Transverse colon (tissue), 4 donors: ENCODE data around the gene SNN. TPM values are rescaled to one million over a fixed set of nuclear protein-coding genes. Genes with fewer than 3 reads are reported as not detected.

Source experiments
- DNase-seq: peaks from one replicate; pipeline ENCODE4 v3.0.0-alpha.2; 2019
- H3K27ac ChIP-seq, 4 donors: fragments of 200-600 bp; sonication (generic); 2 replicates each; pipeline ENCODE4 v1.5.1; 2016 to 2018; ENCODE audit warnings: inconsistent platforms in 4 of 4
- H3K27me3 ChIP-seq: fragments of 200-600 bp; sonication (generic); 2 replicates; pipeline ENCODE4 v1.5.1; 2017; ENCODE audit warnings: inconsistent platforms
- H3K36me3 ChIP-seq, 4 donors: fragments of 200-600 bp; sonication (generic); 2 replicates each; pipeline ENCODE4 v1.5.1; 2017 to 2019; ENCODE audit warnings: inconsistent platforms in 4 of 4
- H3K4me1 ChIP-seq, 4 donors: fragments of 200-600 bp; sonication (generic); 2 replicates each; pipeline ENCODE4 v1.5.1; 2017 to 2020; ENCODE audit warnings: inconsistent platforms in 4 of 4
- H3K4me3 ChIP-seq, 4 donors: fragments of 200-600 bp; sonication (generic); 1 replicate in 1 of 4; 2 replicates in 3 of 4; pipeline versions ENCODE4 v1.5.1 to v1.6.1; 2017 to 2019; ENCODE audit warnings: inconsistent platforms in 4 of 4
- H3K9me3 ChIP-seq, 2 donors: fragments of 200-600 bp; sonication (generic); 2 replicates each; pipeline ENCODE4 v1.5.1; 2017 to 2019; ENCODE audit warnings: inconsistent platforms in 2 of 2
- EP300 ChIP-seq: sonication (generic); formaldehyde crosslinking; IDR thresholded peaks from one replicate; pipeline ENCODE4 v1.6.1; 2017; ENCODE audit warnings: antibody characterized with exemption, low read depth
- POLR2A ChIP-seq: fragments of 450-650 bp; IDR thresholded peaks from one replicate; pipeline ENCODE4 v1.6.1; 2016; ENCODE audit warnings: antibody characterized with exemption, mild to moderate bottlenecking, moderate library complexity
- POLR2AphosphoS5 ChIP-seq, 3 donors: sonication (generic); formaldehyde crosslinking; IDR thresholded peaks; one replicate each; pipeline ENCODE4 v1.6.1; 2016; ENCODE audit warnings: antibody characterized with exemption in 3 of 3
- WGBS, 2 donors: methylation state at CpG; one replicate each; pipeline ENCODE4 v1.1.5; 2018; ENCODE audit warnings: low coverage in 1 of 2; 5-methylcytosine and 5-hydroxymethylcytosine counted together
- in situ Hi-C, 4 donors: fragments of 200-750 bp; cut with MboI; loops; one replicate each; pipeline versions ENCODE4 v1.15.0 to v1.15.1; 2017; ENCODE audit warnings: low sequenced_read_pairs in 3 of 4, low pct_ligation_motif_present in 1 of 4, low pct_unique_long_range_greater_than_20kb in 1 of 4
- intact Hi-C: fragments of 100-400 bp; cut with DNase I; formaldehyde crosslinking; loops from one replicate; pipeline ENCODE4 v1.15.1; 2023; ENCODE audit warnings: low total_unique reads
- total RNA-seq, 4 donors: library from RNA; depleted of rRNA; stranded (reverse); fragments of >200 nt; gene quantifications; one replicate each; pipeline ENCODE4 v1.1.0, GENCODE V29; 2016
- TF ChIP-seq, protein P1 (sequence below), 5 experiments: fragments of 200-600 bp in 3 of 5; fragments of 450-650 bp in 2 of 5; sonication (generic) in 3 of 5; IDR thresholded peaks; 1 replicate in 2 of 5; 2 replicates in 3 of 5; pipeline ENCODE4 v1.5.1; 2016 to 2017; ENCODE audit warnings: antibody characterized with exemption in 5 of 5, inconsistent platforms in 3 of 5, mild to moderate bottlenecking in 2 of 5, moderate library complexity in 1 of 5

Gene SNN
- total RNA-seq, 4 donors from 2014 or later, result 4.9 to 12.3 (median 8.6) TPM

DNA sequence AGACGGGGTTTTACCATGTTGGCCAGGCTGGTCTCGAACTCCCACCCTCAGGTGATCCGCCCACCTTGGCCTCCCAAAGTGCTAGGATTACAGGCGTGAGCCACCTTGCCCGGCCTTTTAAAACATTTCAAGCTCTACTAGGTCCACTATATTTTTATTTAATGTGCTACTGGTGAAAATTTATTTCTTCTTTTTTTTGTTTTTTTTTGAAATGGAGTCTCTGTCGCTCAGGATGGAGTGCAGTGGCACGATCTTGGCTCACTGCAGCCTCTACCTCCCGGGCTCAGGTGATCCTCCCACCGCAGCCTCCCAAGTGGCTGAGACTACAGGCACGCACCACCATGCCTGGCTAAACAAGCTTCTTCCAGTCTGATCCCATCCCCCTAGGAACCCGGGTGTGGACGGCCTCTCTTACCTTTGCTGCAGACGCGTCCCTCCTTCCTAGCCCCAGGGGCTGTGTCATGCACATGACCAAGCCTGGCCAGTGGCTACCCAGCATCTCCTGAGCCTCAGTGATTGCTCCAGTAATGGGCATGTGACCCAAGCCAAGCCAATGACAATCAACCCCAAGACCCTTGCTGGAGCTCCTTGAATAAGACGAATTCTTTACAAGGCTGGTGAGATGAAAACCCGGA lies 41.5 kb upstream of the SNN start:
- intact Hi-C loops, result no loop called here
- Histone ChIP-seq H3K27me3 (no peaks in the 10 kb centered on the region), H3K4me3 (no peak overlapping the region), H3K27ac (peak overlapping the region in 2 of 4 donors; percentile 38 to 46), H3K9me3 (no peaks in the 10 kb centered on the region), H3K4me1 (peaks cover 0 to 17% (median 3%) of the 10 kb centered on the region in 4 donors), H3K36me3 (no peaks in the 10 kb centered on the region)
- in situ Hi-C loops, result loop anchor here in 1 of 4 donors (25.0 kb wide), 1 partner anchor 214 kb away; no protein-coding TSS in a partner anchor
- TF ChIP-seq EP300 (no peak), POLR2AphosphoS5 (IDR thresholded peaks at IDR 0.05) (no peak), POLR2A (no peak)
- TF ChIP-seq, protein P1, sequence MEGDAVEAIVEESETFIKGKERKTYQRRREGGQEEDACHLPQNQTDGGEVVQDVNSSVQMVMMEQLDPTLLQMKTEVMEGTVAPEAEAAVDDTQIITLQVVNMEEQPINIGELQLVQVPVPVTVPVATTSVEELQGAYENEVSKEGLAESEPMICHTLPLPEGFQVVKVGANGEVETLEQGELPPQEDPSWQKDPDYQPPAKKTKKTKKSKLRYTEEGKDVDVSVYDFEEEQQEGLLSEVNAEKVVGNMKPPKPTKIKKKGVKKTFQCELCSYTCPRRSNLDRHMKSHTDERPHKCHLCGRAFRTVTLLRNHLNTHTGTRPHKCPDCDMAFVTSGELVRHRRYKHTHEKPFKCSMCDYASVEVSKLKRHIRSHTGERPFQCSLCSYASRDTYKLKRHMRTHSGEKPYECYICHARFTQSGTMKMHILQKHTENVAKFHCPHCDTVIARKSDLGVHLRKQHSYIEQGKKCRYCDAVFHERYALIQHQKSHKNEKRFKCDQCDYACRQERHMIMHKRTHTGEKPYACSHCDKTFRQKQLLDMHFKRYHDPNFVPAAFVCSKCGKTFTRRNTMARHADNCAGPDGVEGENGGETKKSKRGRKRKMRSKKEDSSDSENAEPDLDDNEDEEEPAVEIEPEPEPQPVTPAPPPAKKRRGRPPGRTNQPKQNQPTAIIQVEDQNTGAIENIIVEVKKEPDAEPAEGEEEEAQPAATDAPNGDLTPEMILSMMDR (IDR thresholded peaks at IDR 0.05), result no peak
- 95 to 96% methylated on average over 7 to 16 of the region's 16 CpGs for WGBS, 2 donors
- no peak for DNase-seq

DNA sequence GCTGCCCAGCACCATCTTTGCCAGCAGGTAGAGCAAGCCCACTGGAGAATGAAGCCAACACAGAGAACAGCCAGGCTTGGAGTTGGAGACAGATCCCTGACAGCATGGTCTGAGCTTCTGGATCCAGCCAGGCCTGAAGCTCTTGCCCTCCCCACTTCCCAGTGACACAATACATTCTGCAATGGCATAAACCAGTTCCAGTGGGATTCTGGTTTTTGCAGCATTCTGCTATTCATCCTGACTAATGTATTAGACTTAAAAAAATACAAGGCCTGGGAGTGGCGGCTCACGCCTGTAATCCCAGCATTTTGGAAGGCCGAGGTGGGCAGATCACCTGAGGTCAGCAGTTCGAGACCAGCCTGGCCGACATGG lies 41.0 kb upstream of the SNN start:
- intact Hi-C loops, result no loop called here
- TF ChIP-seq, protein P1 (IDR thresholded peaks at IDR 0.05), result no peak
- no peak for TF ChIP-seq POLR2A
- TF ChIP-seq POLR2AphosphoS5 (IDR thresholded peaks at IDR 0.05), result no peak
- no peak for TF ChIP-seq EP300
- H3K27ac ChIP-seq, result peak overlapping the region; percentile 38 to 68 (median 44)
- H3K36me3 ChIP-seq, result no peaks in the 10 kb centered on the region
- no peaks in the 10 kb centered on the region for H3K9me3 ChIP-seq
- H3K27me3 ChIP-seq, result no peaks in the 10 kb centered on the region
- H3K4me3 ChIP-seq, result no peak overlapping the region
- 95% methylated on average over 5 of the region's 5 CpGs; no CpG with 5 or more reads in 1 of the 2 donors for WGBS, 2 donors
- DNase-seq, result no peak
- in situ Hi-C loops, result loop anchor here in 1 of 4 donors (25.0 kb wide), 1 partner anchor 215 kb away; no protein-coding TSS in a partner anchor
- H3K4me1 ChIP-seq, result peaks cover 0 to 15% (median 2%) of the 10 kb centered on the region in 4 donors

GRCh38 chr16:11627822-11628457 lies 40.3 kb upstream of the SNN start:
- no peaks in the 10 kb centered on the region for H3K9me3 ChIP-seq
- intact Hi-C loops, result no loop called here
- 71 to 72% methylated on average over 14 to 15 of the region's 15 CpGs for WGBS, 2 donors
- H3K27me3 ChIP-seq, result no peaks in the 10 kb centered on the region
- H3K27ac ChIP-seq, result peak overlapping the region; percentile 38 to 68 (median 65)
- H3K4me1 ChIP-seq, result peaks cover 0 to 20% (median 5%) of the 10 kb centered on the region in 4 donors
- TF ChIP-seq, protein P1 (IDR thresholded peaks at IDR 0.05), result no peak
- TF ChIP-seq EP300 (no peak), POLR2A (no peak), POLR2AphosphoS5 (IDR thresholded peaks at IDR 0.05) (no peak)
- DNase-seq, result no peak
- H3K4me3 ChIP-seq, result no peak overlapping the region
- H3K36me3 ChIP-seq, result no peaks in the 10 kb centered on the region
- in situ Hi-C loops, result loop anchor here in 1 of 4 donors (25.0 kb wide), 1 partner anchor 216 kb away; no protein-coding TSS in a partner anchor
